PC-3 (cell line): Measurements from ENCODE around the gene NKAIN2.

Experiments used
- CTCF ChIP-seq: fragments of 300-600 bp; sonication (generic); conservative IDR thresholded peaks from 2 replicates; pipeline ENCODE4 v1.5.1; 2017; ENCODE audit warnings: antibody characterized with exemption, low read depth, mild to moderate bottlenecking, low read length
- EZH2 ChIP-seq: fragments of 300-600 bp; sonication (generic); IDR thresholded peaks from one replicate; pipeline ENCODE4 v1.6.1; 2017; ENCODE audit warnings: antibody characterized with exemption, mild to moderate bottlenecking, low read length; ENCODE audit not compliant: unreplicated experiment
- EZH2phosphoT487 ChIP-seq: fragments of 300-600 bp; sonication (generic); IDR thresholded peaks from 2 replicates; pipeline ENCODE4 v1.6.1; 2018; ENCODE audit warnings: mild to moderate bottlenecking, antibody characterized with exemption, low read length, borderline replicate concordance

- no peak for TF ChIP-seq EZH2
- no peak for TF ChIP-seq CTCF
- no peak for TF ChIP-seq EZH2phosphoT487
Observed at GRCh38 chr6:124123617-124124209, 320.0 kb downstream of the NKAIN2 start.
